Neuronal stem cell (in vitro differentiated cells): ENCODE measurements around the gene GNG12.

Experiments used
- DNase-seq: peaks from one replicate; pipeline ENCODE4 v3.0.0-alpha.2; 2013; ENCODE audit warnings: low spot score
- H2AFZ ChIP-seq: one replicate; pipeline ENCODE4 v1.6.1; 2013; ENCODE audit warnings: mild to moderate bottlenecking, low read length, inconsistent platforms
- H2AK5ac ChIP-seq: 2 replicates; pipeline ENCODE4 v1.6.1; 2013; ENCODE audit warnings: low read depth, mild to moderate bottlenecking, inconsistent platforms, low read length, moderate library complexity, mixed read lengths
- H2BK120ac ChIP-seq: 2 replicates; pipeline ENCODE4 v1.6.1; 2013; ENCODE audit warnings: low read depth, mild to moderate bottlenecking, inconsistent platforms, low read length, moderate library complexity, mixed read lengths
- H2BK12ac ChIP-seq: one replicate; pipeline ENCODE4 v1.6.1; 2013; ENCODE audit warnings: low read length, inconsistent platforms
- H2BK15ac ChIP-seq: 2 replicates; pipeline ENCODE4 v1.6.1; 2013; ENCODE audit warnings: mild to moderate bottlenecking, low read length, inconsistent platforms, mixed read lengths
- H2BK5ac ChIP-seq: one replicate; pipeline ENCODE4 v1.6.1; 2013; ENCODE audit warnings: inconsistent platforms, mild to moderate bottlenecking, low read length, moderate library complexity
- H3K14ac ChIP-seq: one replicate; pipeline ENCODE4 v1.6.1; 2013; ENCODE audit warnings: low read length, inconsistent platforms
- H3K18ac ChIP-seq: 2 replicates; pipeline ENCODE4 v1.6.1; 2013; ENCODE audit warnings: low read length, inconsistent platforms
- H3K23ac ChIP-seq: 2 replicates; pipeline ENCODE4 v1.6.1; 2013; ENCODE audit warnings: low read depth, mild to moderate bottlenecking, mixed read lengths, low read length, inconsistent platforms; ENCODE audit not compliant: poor library complexity
- H3K27ac ChIP-seq: replicated peaks from 3 replicates; pipeline ENCODE4 v1.5.1; 2013; ENCODE audit warnings: low read length, inconsistent platforms
- H3K27me3 ChIP-seq, 3 experiments: 2 replicates each; pipeline ENCODE4 v1.6.1; 2013; ENCODE audit warnings: low read length in 3 of 3, mild to moderate bottlenecking in 2 of 3, inconsistent platforms in 1 of 3, low read depth in 1 of 3, mixed read lengths in 1 of 3, moderate library complexity in 1 of 3; ENCODE audit not compliant: control insufficient read depth in 3 of 3, insufficient read depth in 3 of 3
- H3K36me3 ChIP-seq, 2 donors: replicated peaks in 1 of 2; 2 replicates each; pipeline ENCODE4 v1.6.1; 2013; ENCODE audit warnings: low read length in 2 of 2; ENCODE audit not compliant: control insufficient read depth in 2 of 2, insufficient read depth in 2 of 2
- H3K4ac ChIP-seq: 2 replicates; pipeline ENCODE4 v1.6.1; 2013; ENCODE audit warnings: inconsistent platforms, mild to moderate bottlenecking, low read length, moderate library complexity
- H3K4me1 ChIP-seq, 2 donors: 1 replicate in 1 of 2; 2 replicates in 1 of 2; pipeline ENCODE4 v1.6.1; 2013; ENCODE audit warnings: low read length in 2 of 2, low read depth in 1 of 2; ENCODE audit not compliant: control insufficient read depth in 2 of 2, insufficient read depth in 1 of 2
- H3K4me2 ChIP-seq: one replicate; pipeline ENCODE4 v1.6.1; 2013; ENCODE audit warnings: mild to moderate bottlenecking, low read length, inconsistent platforms; ENCODE audit not compliant: insufficient read depth, poor library complexity, severe bottlenecking
- H3K4me3 ChIP-seq, 2 donors: 2 replicates each; pipeline ENCODE4 v1.5.1; 2013; ENCODE audit warnings: low read length in 2 of 2, mild to moderate bottlenecking in 2 of 2, inconsistent platforms in 1 of 2, moderate library complexity in 1 of 2
- H3K79me1 ChIP-seq: one replicate; pipeline ENCODE4 v1.6.1; 2013; ENCODE audit warnings: low read depth, mild to moderate bottlenecking, inconsistent platforms, low read length, moderate library complexity
- H3K9ac ChIP-seq: one replicate; pipeline ENCODE4 v1.6.1; 2013; ENCODE audit warnings: mild to moderate bottlenecking, low read depth, low read length, inconsistent platforms; ENCODE audit not compliant: poor library complexity
- H3K9me3 ChIP-seq, 2 donors: replicated peaks in 1 of 2; 2 replicates each; pipeline versions ENCODE3 to v1.6.1; 2013; ENCODE audit warnings: low read length in 2 of 2, mild to moderate bottlenecking in 2 of 2, inconsistent platforms in 1 of 2, low read depth in 1 of 2, mixed read lengths in 1 of 2, moderate library complexity in 1 of 2; ENCODE audit not compliant: control insufficient read depth in 2 of 2, insufficient read depth in 1 of 2
- H4K8ac ChIP-seq: one replicate; pipeline ENCODE4 v1.6.1; 2013; ENCODE audit warnings: low read depth, mild to moderate bottlenecking, inconsistent platforms, low read length, moderate library complexity
- H4K91ac ChIP-seq: one replicate; pipeline ENCODE4 v1.6.1; 2013; ENCODE audit warnings: low read length, low read depth, mild to moderate bottlenecking, inconsistent platforms; ENCODE audit not compliant: poor library complexity
- WGBS, 2 donors: extraction: QIAGEN DNeasy Blood & Tissue Kit; methylation state at CpG; one replicate each; pipeline ENCODE4 v1.1.7; 2013; ENCODE audit warnings: missing lambda C conversion rate in 2 of 2, mixed read lengths in 1 of 2; ENCODE audit not compliant: insufficient read length in 2 of 2, insufficient replicate concordance in 1 of 2; ENCODE audit errors: extremely low coverage in 2 of 2; 5-methylcytosine and 5-hydroxymethylcytosine counted together

GNG12 gene

DNA sequence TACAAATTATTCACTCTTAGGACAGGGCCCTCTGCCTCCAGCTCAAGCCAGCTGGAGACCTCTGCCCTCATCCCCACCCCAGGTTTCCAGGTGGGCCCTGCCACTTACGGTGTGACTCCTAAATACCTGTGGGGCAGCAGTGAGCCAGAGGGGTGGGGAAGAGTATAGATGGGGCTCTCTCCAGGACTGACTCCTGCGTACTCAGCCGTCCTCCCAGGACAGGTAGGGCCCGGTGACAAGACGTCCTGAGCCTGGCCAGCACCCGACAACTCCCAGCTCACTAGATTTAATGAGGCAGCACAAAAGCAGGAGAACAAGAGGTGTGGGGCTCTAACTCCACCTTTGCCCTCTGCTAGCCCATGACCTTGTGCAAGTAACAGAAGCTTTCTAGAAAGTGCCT, 16.8 kb downstream of the GNG12 start:
- no peak overlapping the region for H2AK5ac ChIP-seq
- H3K23ac ChIP-seq, result no peak overlapping the region
- H2AFZ ChIP-seq, result no peak overlapping the region
- H2BK5ac ChIP-seq, result no peak overlapping the region
- no peak overlapping the region for H3K9ac ChIP-seq
- peaks cover 0 to 12% of the 10 kb centered on the region in 2 donors for H3K9me3 ChIP-seq
- WGBS, 2 donors, result no CpG with 5 or more reads among the region's 6 CpGs
- no peaks in the 10 kb centered on the region for H3K36me3 ChIP-seq
- no peak for DNase-seq
- H3K4me1 ChIP-seq, result no peaks in the 10 kb centered on the region
- H4K91ac ChIP-seq, result no peak overlapping the region
- H4K8ac ChIP-seq, result no peak overlapping the region
- no peaks in the 10 kb centered on the region for H3K79me1 ChIP-seq
- no peak overlapping the region for H3K4ac ChIP-seq
- H3K27me3 ChIP-seq, result no peaks in the 10 kb centered on the region
- H3K18ac ChIP-seq, result no peak overlapping the region
- H3K14ac ChIP-seq, result no peak overlapping the region
- H3K4me2 ChIP-seq, result no peak overlapping the region
- no peak overlapping the region for H2BK12ac ChIP-seq
- H3K27ac ChIP-seq, result no peak overlapping the region
- no peak overlapping the region for H3K4me3 ChIP-seq
- H2BK120ac ChIP-seq, result no peak overlapping the region
- no peak overlapping the region for H2BK15ac ChIP-seq

DNA sequence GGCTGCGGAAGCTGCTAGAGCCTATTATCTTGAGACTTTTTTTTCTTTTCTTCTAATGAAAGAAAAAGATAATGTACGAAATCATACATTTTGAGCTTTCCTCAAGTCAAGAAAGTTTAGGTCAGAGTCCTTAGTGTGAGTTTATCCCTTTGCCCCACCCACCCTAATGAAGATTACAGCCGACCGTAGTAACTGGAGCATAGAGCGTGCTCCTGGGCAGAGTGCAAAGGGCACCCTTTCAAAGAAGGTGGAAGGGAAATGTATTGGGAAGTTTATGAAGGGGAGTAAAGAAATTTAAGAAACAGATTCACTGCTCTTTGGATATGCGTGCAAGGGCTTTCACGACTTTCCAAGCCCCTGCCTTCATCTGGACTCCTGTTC, 17.2 kb downstream of the GNG12 start:
- Histone ChIP-seq H2BK15ac (no peak overlapping the region), H2AK5ac (no peak overlapping the region), H3K4me3 (no peak overlapping the region), H3K9ac (no peak overlapping the region), H3K18ac (no peak overlapping the region), H3K4me1 (no peaks in the 10 kb centered on the region), H2BK120ac (no peak overlapping the region), H3K9me3 (peaks cover 0 to 12% of the 10 kb centered on the region in 2 donors), H3K27me3 (no peaks in the 10 kb centered on the region), H4K8ac (no peak overlapping the region), H2BK12ac (no peak overlapping the region), H3K4me2 (no peak overlapping the region), H3K4ac (no peak overlapping the region), H4K91ac (no peak overlapping the region), H3K14ac (no peak overlapping the region), H2BK5ac (no peak overlapping the region), H3K36me3 (no peaks in the 10 kb centered on the region), H3K23ac (no peak overlapping the region), H2AFZ (no peak overlapping the region), H3K79me1 (no peaks in the 10 kb centered on the region), H3K27ac (no peak overlapping the region)
- no peak for DNase-seq
- no CpG with 5 or more reads among the region's 7 CpGs for WGBS, 2 donors

DNA sequence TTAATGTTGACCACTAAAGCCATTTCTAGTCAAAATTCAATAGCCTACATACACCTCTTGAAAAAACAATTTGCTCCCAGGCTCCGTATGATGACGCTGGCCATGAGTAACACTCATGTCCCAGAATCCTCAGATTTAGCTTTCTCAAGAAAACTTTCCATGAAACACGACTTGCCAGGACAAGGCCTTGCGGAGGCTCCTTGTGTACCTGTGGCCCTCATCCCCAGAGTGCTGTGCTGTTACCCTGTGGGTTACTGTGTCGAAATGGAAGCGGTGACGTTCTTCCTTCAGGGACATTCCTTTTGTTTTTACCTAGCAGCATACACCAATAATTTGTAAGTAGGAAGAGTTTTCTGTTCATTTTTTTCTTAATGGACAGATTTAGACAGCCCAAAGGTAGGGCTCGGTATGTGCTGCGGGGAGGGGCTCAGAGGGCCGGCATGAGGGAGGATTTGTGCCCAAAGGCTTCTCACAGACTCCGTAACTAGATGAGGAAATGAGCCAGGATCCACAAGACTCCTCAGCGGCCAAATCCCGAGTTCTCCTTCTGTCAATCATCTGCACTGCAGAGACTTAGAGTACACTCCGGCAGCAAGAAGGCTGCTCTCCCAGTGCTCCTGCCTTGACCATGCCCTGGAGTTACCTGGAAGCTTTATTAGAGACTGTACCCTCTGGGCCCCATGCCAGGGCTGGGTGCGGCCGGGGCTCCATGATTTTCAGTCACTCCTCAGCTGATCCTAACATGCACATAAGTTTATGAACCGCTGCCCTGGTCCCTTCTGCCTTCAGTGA, 17.8 kb downstream of the GNG12 start:
- Histone ChIP-seq H2BK120ac (no peak overlapping the region), H3K18ac (no peak overlapping the region), H3K36me3 (no peaks in the 10 kb centered on the region), H3K9me3 (peaks cover 0 to 12% of the 10 kb centered on the region in 2 donors), H3K4me2 (no peak overlapping the region), H2BK12ac (no peak overlapping the region), H3K23ac (no peak overlapping the region), H3K4me1 (no peaks in the 10 kb centered on the region), H2BK15ac (no peak overlapping the region), H3K14ac (no peak overlapping the region), H2AK5ac (no peak overlapping the region), H2BK5ac (no peak overlapping the region), H3K9ac (no peak overlapping the region), H3K27ac (no peak overlapping the region), H3K4ac (no peak overlapping the region), H3K4me3 (no peak overlapping the region), H2AFZ (no peak overlapping the region), H4K8ac (no peak overlapping the region), H3K79me1 (no peaks in the 10 kb centered on the region), H3K27me3 (no peaks in the 10 kb centered on the region), H4K91ac (no peak overlapping the region)
- no CpG with 5 or more reads among the region's 17 CpGs for WGBS, 2 donors
- no peak for DNase-seq

- no peak overlapping the region for H3K18ac ChIP-seq
- no peak overlapping the region for H4K8ac ChIP-seq
- H3K4me2 ChIP-seq, result no peak overlapping the region
- H4K91ac ChIP-seq, result no peak overlapping the region
- peaks cover 0 to 12% of the 10 kb centered on the region in 2 donors for H3K9me3 ChIP-seq
- H3K36me3 ChIP-seq, result no peaks in the 10 kb centered on the region
- H3K9ac ChIP-seq, result no peak overlapping the region
- no peak overlapping the region for H3K14ac ChIP-seq
- DNase-seq, result no peak
- H3K23ac ChIP-seq, result no peak overlapping the region
- H3K4ac ChIP-seq, result no peak overlapping the region
- no peaks in the 10 kb centered on the region for H3K4me1 ChIP-seq
- no peak overlapping the region for H2BK120ac ChIP-seq
- no peaks in the 10 kb centered on the region for H3K79me1 ChIP-seq
- no peak overlapping the region for H2AFZ ChIP-seq
- H2BK12ac ChIP-seq, result no peak overlapping the region
- H2BK5ac ChIP-seq, result no peak overlapping the region
- H3K4me3 ChIP-seq, result no peak overlapping the region
- no peak overlapping the region for H2AK5ac ChIP-seq
- WGBS, 2 donors, result no CpG with 5 or more reads among the region's 3 CpGs
- H3K27me3 ChIP-seq, result no peaks in the 10 kb centered on the region
- H3K27ac ChIP-seq, result no peak overlapping the region
- no peak overlapping the region for H2BK15ac ChIP-seq
Observed at GRCh38 chr1:67814121-67814772, 19.0 kb downstream of the GNG12 start.
